AG04449 (cell line): ENCODE measurements around the gene EML4.
"Not testable (repeated sequence)": the region's sequence is repeated elsewhere in the genome, so short reads cannot be mapped to it uniquely, and the experiment has no call there.

Experiments
- CTCF ChIA-PET: fragments of 350-600 bp; formaldehyde crosslinking; extraction: SDS; loops from one replicate; lab custom pipeline; 2021; ENCODE audit warnings: antibody characterized with exemption; lab: Yijun Ruan, JAX
- POLR2A ChIA-PET: fragments of 400-600, 350-600 bp; formaldehyde crosslinking; extraction: SDS; loops from one replicate; lab custom pipeline; 2020; ENCODE audit warnings: antibody characterized with exemption, inconsistent platforms; lab: Yijun Ruan, JAX
- DNase-seq: peaks from one replicate; pipeline ENCODE4 v3.0.0-alpha.2; 2010; ENCODE audit warnings: low read depth, low spot score
- H3K4me3 ChIP-seq: 2 replicates; pipeline ENCODE4 v1.5.1; 2011; ENCODE audit warnings: low read depth, mild to moderate bottlenecking, control low read depth, low read length
- TF ChIP-seq, protein P1 (sequence below): IDR thresholded peaks from one replicate; pipeline ENCODE4 v1.5.1; 2011; ENCODE audit warnings: mild to moderate bottlenecking, moderate library complexity, low read length, control low read depth, inconsistent platforms; ENCODE audit not compliant: insufficient read depth; ENCODE audit errors: missing control alignments

EML4 gene, protein sequence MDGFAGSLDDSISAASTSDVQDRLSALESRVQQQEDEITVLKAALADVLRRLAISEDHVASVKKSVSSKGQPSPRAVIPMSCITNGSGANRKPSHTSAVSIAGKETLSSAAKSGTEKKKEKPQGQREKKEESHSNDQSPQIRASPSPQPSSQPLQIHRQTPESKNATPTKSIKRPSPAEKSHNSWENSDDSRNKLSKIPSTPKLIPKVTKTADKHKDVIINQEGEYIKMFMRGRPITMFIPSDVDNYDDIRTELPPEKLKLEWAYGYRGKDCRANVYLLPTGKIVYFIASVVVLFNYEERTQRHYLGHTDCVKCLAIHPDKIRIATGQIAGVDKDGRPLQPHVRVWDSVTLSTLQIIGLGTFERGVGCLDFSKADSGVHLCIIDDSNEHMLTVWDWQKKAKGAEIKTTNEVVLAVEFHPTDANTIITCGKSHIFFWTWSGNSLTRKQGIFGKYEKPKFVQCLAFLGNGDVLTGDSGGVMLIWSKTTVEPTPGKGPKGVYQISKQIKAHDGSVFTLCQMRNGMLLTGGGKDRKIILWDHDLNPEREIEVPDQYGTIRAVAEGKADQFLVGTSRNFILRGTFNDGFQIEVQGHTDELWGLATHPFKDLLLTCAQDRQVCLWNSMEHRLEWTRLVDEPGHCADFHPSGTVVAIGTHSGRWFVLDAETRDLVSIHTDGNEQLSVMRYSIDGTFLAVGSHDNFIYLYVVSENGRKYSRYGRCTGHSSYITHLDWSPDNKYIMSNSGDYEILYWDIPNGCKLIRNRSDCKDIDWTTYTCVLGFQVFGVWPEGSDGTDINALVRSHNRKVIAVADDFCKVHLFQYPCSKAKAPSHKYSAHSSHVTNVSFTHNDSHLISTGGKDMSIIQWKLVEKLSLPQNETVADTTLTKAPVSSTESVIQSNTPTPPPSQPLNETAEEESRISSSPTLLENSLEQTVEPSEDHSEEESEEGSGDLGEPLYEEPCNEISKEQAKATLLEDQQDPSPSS

DNA sequence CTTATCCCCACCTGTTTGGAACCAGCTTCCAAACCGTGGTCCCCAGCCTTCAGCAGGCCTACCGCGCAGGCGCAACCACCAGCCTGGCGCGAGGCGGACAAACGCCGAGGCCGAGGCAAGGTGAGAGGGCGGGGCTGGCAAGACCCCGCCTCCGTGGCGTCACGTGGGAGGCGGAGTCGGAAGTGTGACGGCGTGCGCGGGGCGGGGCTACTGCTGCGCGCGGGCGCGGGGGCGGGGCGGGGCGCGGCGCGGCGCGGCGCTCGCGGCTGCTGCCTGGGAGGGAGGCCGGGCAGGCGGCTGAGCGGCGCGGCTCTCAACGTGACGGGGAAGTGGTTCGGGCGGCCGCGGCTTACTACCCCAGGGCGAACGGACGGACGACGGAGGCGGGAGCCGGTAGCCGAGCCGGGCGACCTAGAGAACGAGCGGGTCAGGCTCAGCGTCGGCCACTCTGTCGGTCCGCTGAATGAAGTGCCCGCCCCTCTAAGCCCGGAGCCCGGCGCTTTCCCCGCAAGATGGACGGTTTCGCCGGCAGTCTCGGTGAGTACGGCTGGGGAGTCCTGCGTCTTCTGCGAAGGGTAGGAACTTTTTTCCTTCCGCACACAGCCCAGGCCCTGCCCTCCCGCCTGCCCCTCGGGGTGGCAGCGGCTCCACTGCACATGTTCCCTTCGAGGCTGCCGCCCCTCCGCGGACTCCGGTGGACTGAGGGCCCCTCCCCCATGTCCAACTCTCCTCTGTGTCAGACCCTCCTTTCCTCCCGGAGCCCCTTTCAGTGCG is at the start of gene EML4:
EML4 (plus strand) TSS at position 254 of the 774 bp plus-strand sequence; CDS start at position 513, 259 bp downstream.
- TF ChIP-seq, protein P1, sequence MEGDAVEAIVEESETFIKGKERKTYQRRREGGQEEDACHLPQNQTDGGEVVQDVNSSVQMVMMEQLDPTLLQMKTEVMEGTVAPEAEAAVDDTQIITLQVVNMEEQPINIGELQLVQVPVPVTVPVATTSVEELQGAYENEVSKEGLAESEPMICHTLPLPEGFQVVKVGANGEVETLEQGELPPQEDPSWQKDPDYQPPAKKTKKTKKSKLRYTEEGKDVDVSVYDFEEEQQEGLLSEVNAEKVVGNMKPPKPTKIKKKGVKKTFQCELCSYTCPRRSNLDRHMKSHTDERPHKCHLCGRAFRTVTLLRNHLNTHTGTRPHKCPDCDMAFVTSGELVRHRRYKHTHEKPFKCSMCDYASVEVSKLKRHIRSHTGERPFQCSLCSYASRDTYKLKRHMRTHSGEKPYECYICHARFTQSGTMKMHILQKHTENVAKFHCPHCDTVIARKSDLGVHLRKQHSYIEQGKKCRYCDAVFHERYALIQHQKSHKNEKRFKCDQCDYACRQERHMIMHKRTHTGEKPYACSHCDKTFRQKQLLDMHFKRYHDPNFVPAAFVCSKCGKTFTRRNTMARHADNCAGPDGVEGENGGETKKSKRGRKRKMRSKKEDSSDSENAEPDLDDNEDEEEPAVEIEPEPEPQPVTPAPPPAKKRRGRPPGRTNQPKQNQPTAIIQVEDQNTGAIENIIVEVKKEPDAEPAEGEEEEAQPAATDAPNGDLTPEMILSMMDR = no peak
- CTCF ChIA-PET = no interaction called here
- H3K4me3 ChIP-seq = peak within 1 kb of the TSS; percentile 94
- peak; percentile 37 for DNase-seq
- POLR2A ChIA-PET = no interaction called here

DNA sequence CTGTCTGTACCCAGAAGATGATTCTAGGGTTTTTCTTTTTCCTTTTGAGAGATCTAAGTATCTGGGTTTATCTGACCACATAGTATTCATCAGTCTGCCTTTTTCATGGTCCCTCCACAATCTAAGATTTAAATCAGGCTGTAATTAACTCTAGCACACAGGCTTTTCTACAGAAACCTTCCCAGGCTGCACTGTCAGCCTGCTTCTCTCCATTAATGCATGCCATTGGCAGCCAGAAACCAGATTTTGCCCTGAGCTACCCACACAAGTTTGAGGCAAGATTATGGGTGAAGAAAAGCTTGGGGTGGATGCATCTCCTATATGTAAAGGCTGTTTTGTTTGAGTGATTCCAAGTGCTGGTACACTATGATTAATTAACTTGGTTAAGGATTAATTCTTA is 45.7 kb upstream of the EML4 start:
- TF ChIP-seq, protein P1 = no peak
- H3K4me3 ChIP-seq = no peak overlapping the region
- POLR2A ChIA-PET = no interaction called here
- DNase-seq = no peak
- CTCF ChIA-PET = interaction anchor here (0.8 to 1.5 kb wide), 2 partner anchors 29 to 206 kb away, joined by 3 read pairs; no protein-coding TSS in a partner anchor

DNA sequence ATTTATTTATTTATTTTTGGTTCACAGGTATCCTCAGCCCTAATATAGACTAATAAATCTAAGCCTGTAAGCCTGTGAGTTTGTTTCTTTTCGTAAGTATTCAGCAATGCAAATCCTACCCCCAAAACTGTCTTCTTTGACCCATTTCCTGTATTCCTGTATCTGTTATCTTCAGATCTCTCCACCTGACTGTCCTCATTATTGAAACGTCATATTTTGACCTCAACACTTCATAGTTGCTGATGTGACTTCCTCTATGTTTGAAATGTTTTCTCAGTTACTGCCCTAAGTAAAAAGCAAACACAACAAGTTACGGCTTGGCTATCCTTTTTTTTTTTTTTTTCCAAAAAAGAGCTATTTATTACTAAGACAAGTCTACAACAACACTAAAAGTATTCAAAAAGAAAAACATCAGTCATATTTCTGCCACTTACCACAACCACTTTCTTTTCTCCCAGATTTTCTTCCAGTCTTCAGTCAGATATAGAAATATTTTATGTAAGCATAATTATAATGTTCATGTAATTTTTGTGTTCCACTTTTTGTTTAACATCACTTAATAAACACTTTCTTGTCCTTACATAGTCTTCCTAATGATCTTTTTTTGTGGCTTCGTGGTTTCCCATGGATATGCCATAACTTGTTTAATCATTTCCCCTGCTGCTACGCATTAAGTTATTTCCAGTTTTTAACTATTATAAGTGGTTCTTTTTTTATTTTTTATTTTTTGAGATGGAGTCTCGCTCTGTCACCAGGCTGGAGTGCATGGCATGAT is 45.0 kb upstream of the EML4 start:
- DNase-seq = no peak
- ChIA-PET POLR2A (interaction anchor here (1.0 kb wide), 1 partner anchor 18 kb away, joined by 3 read pairs; no protein-coding TSS in a partner anchor), CTCF (interaction anchor here (0.8 to 1.0 kb wide), 2 partner anchors 72 to 205 kb away, joined by 3 to 4 read pairs; no protein-coding TSS in a partner anchor)
- TF ChIP-seq, protein P1 = no peak
- no peak overlapping the region for H3K4me3 ChIP-seq

DNA sequence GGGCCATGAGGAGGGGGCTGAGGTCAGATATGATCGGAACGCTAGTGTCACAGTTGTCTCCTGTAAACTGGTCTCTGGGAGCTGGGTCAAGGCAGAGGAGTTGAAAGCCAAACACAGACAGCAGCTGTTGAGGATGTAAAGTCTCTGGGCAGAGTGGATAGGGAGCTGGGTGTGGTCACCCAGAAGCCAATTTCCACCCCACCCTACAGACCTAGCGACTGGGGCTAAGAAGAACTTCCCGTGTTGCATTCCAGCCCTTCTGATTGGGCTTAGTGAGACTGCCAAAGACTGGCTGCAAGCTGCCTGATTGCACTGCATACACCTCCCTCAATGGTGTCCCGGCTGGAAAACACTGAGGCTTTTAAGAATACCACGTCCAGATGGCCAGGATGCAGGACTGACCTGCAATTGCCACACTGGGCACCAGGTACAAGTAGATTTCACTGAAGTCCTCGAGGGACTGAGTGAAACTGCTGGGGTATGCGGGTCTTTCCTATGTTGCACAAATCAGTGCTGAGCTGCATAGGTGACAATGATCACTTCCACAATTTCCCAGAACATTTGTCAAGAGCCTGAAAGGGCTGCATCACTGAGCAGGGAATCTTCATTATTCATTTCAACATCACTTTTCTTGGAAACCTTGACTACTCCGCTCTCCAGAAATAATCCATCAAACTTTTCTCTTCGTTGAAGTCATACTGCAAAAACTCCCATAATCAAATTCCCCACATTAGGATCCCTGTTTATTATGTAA is 43.1 kb upstream of the EML4 start:
- POLR2A ChIA-PET = no interaction called here
- no peak overlapping the region for H3K4me3 ChIP-seq
- CTCF ChIA-PET = interaction anchor here (1.0 kb wide), 1 partner anchor 36 kb away, joined by 3 read pairs; no protein-coding TSS in a partner anchor
- TF ChIP-seq, protein P1 = no peak
- DNase-seq = no peak

DNA sequence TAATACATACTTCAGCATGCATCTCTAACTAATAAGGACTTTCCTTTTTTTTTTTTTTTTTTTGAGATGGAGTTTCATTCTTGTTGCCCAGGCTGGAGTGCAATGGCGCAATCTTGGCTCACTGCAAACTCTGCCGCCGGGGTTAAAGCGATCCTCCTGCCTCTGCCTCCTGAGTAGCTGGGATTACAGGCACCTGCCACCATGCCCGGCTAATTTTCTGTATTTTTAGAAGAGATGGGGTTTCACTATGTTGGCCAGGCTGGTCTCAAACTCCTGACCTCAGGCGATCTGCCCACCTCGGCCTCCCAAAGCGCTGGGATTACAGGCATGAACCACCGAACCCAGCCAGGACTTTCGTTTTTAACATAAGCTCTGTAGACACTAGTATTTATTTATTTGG is 42.3 kb upstream of the EML4 start:
- DNase-seq, H3K4me3 ChIP-seq, POLR2A ChIA-PET: not testable (repeated sequence)
- CTCF ChIA-PET = interaction anchor here (3.3 kb wide), 1 partner anchor 32 kb away, joined by 11 read pairs; no protein-coding TSS in a partner anchor
